ENCODE results near the gene PRPF19.

Gene PRPF19

DNA sequence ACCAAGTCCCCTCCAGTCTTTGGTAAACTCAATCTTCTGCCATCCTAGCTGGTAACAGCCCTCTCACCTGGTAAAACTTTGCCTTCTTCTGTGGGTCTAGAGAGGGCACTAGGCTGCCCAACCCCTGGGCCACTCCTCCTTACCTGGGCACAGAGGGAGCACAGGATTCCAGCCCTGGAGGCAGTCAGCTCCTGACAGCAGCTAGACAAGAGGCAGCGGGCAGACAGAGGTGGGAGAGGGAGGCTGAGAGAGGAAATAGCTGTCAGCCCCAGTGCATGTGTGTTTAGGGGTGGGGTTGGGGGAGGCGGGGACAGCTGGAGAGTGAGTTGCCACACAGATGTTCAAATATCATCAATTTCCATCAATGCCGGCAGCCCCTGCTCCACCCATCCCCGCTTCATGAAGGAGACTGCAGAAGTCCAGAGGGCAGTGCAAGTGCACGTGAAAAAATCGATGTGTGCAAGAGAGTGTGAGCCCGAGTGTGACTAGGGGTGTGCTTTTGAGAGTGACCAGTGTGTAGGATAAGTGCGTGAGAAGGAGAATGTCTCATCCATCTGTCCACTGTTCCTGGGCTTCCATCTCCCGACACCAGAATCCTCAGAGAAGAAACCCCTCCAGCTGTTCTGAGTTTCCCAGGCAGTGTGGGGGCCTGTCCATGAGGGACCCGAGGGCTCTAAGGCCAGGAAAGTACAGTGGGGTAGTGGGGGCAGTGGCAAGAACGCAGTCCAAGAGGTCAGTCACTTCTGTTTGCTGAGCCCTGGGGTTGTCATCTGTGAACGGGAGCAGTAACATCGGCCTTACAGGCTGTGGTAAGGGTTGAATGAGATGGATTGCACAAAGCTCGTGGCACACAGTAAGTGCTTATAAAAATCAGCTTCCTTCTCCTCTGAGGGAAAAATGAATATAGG, 50.4 kb downstream of the PRPF19 start, which contains the start of gene PTGDR2:
Gene PTGDR2, minus strand, starts transcription at position 225 of the 908 bp plus-strand sequence. CDS start 2,228 bp downstream, outside the sequence.
- no peak for DNase-seq

DNA sequence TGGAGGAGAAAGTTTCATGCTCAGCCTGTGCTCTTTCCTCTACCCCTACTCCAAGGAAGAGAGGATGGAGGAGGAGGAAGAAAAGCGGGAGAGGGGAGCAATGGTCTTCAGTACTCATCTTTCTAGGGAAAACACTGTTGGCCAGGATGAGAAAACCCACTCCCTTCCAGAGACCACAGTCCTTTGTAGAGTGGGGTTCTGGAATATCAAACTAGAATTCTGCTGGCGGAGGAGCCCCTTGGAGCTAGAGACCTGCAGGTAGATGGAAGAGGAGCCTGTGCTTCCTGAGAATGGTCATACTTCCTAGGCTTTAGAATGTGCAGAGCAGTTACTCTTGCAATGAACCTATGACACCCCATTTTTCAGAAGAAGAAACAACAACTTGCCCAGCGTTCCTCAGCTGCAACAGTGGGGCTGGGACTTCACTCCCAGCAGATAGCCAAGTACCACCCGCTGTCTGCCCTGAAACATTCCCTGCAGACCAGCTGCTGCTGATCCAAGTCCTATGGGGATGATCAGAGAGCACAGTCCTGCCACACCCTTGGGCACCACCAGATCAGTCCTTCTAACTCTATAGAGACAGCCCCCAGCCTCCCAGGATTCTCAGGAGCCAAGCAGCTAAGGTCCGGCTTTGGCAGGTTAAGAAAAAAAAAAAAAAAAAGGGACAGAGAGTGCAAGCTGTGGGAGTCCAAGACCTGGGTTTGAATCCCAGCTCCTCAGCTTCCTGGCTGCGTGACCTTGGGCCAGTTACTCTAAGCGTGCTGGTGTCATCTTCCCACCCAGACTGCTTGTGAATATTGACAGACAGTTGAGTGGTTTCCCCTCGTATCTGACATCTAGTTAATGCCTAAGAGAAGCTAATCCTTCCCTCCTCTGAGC, 51.3 kb downstream of the PRPF19 start:
- DNase-seq, result no peak

DNA sequence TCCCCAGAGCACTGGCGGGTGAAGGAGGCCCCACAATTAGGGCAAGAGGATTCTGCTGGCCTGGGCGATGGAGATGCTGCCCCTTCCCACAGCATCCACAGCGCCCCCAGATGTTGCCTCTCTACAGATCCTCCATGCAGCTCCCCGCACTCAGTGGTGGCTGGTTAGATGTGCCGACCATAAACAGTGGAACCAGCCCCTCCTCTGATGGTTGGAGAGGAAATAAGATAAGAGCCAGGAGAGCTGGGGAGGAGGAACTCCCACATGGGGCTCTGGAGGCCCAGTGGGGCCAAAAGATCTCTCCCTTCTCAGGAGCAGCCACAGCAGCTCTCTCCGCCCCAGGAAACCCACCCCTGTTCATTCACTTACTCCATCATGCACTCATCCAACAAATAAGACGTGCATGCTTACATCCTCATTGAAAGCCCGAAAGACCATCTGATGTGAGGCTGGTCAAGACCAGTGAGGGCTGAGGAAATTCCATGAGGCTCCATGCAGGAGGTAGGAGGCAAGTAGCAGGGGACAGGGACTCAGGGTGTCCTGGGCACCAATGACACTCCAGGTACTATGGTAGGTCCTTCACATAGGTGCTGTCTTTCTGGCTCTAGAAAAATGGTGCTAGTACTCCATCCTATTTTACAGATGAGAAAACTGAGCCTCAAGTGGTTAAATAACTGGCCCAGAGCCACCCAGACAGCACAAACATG, 52.1 kb downstream of the PRPF19 start:
- no peak for DNase-seq

DNA sequence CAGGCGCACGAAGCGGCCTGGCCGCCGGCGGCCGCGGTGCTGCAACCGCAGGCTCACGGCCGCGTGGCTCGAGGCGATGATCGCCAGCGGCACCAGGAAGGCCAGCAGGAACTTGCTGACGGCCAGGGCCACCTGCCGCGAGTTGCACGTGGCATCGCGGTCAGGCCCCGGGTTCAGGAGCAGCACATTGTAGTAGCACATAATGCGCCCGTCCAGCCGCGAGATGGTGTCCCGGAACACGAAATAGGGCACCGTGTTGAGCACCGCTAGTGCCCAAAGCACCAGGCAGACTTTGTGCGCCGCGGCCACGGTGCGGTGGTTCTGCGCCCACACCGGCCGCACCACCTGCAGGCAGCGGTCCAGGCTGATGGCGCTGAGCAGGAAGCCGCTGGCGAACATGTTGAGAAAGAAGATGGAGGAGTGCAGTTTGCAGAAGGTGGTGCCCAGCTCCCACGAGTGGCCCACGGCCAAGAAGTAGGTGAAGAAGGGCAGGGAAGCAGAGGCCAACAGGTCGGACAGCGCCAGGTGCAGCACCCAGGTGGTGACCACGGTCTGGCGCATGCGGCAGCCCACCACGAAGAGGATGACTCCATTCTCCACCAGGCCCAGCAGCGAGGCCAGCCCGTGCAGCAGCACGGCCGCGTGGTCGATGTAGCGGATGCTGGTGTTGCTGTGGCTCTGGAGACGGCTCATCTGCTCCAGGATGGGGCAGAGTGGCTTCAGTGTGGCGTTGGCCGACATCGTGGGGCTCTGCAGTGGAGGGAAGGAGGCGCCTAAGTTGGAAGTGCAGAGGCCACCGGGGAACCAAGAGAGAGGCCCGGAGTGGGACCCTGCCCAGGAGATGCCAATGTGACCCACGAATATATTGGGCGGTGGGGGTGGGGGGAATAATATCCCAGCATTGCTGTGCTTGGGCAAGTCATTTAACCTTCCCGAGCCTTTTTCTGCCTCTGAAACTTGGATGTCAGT, 53.1 kb downstream of the PRPF19 start:
- DNase-seq, result no peak

DNA sequence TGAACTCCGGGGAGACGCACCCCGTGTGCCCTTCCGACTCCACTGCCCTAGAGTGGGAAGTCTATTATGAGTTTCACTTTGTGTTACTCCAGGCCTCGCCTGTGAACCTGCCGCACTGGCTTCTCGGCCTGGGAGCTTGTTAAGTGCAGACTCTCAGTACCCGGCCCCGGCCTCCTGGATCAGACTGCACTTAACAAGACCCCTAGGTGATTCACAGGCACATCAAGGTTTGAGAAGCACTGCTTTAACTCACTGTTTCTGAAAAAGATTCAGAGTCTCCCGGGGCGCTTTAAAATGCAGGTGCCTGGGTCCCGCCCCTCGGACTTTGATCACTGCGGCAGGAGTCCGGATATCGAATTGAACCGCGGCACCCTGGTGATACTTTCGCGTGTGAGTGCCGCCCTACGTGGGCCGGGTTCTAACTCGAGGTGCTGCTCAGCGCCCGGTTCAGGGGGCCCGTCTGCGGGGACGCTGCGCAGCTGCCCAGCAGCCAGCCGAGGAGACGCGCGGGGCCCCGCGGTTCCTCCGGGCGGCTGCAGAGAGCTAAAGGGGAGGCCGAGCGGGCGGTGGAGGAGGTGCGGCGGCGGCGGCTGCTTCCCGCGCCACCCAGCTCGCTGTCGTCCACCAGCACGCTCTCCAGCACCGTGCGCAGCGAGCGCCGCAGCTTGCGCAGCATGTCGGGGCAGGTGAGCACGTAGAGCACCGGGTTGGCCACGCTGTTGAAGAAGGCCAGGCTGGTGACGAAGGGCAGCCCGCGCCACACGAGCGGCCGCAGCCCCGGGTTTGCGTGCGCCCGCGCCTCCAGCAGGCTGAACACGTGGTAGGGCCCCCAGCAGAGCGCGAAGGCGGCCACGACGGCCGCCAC, 54.0 kb downstream of the PRPF19 start:
- no peak for DNase-seq

DNA sequence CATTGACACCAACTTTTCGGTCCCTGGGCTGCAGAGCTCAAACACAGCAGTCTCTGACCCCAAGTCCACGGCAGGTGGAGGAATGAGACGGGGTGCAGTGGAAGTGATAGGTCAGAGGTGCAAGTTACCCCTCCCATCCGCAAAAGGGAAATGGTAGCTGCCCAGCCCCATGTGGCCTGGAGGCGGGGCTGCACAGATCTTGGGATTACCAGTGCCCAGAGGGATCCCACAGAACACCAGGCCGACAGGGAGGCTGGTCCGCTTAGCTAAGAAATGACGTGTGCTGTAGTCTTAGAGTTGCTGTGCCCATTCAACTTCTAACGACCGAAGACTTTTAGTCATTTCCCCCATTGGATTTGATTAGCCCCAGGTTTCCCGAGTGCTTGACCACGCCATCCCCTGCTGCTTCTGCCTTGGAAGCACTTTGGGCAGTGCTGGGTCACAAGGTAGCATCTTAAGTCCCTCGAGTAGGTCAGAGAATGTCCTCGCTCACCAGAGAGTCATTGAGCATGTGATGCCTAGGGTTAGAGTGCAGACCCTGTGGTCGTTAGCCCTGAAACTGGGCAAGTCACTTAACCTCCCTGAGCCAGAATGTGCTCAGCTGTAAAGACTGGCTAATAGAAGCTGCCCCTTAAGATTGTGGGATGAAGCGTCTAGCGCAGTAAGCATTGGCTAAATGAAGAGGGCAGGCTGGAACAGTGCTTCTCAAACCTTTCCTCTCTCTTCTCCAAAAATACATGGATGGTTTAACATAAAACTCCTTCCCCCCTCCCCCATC, 54.9 kb downstream of the PRPF19 start:
- DNase-seq, result no peak

DNA sequence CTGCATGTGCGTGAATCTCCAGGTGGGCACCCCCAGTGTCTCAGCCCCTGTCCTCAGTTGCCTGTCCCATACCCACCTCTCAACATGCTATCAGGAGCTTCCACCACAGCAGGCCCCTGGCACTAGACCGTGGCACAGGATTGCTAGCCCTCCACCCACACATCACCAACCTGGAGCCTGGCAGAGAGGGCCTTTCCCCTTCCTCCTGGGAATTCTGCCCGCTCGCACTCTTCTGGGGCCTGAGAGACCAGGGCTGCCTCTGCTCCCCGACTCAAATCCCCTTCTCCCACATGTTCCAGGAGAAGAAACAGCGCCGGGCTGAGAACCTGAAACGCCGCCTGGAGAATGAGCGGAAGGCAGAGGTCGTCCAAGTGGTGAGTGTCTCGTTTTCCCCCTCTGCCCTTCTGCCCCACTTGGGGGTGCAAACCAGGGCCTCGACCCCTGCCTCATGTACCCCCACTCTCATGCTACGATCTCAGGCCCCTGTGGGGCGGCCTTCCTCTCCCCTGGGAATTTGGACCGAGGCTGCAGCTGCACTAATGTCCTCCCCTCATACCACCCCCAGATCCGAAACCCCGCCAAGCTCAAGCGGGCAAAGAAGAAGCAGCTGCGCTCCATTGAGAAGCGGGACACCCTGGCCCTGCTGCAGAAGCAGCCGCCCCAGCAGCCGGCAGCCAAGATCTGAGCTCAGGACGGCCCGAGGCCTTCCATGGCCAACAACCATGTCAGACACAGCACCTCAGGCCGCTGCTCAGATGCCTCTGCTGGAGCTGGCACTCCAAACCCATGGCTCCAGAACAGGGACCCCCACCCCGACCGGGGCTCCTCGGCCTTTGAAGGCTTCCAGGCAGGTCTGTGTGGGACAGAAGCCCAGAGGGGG, 56.5 kb downstream of the PRPF19 start:
- DNase-seq, result no peak

DNA sequence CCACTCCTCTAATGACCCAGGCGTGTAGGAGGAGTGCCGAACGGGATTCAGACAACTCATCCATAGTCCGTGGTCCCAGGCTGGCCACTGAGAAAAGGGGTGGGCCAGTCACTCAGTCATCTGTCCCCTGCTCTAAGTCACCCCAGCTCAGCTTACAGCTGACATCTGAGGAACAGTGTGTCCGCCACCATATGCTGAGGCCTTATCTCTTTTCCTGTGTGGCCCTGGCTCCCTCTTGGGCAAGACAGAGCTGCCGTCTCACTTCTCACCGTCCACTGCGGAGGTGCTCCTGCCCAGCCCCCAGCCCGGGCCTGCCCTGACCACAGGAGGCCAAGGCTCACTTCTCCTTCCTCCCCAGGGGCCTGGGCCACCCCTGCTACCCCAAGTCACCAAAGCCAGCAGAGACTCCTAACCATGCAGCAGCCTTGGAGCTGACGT, 57.7 kb downstream of the PRPF19 start:
- no peak for DNase-seq

DNA sequence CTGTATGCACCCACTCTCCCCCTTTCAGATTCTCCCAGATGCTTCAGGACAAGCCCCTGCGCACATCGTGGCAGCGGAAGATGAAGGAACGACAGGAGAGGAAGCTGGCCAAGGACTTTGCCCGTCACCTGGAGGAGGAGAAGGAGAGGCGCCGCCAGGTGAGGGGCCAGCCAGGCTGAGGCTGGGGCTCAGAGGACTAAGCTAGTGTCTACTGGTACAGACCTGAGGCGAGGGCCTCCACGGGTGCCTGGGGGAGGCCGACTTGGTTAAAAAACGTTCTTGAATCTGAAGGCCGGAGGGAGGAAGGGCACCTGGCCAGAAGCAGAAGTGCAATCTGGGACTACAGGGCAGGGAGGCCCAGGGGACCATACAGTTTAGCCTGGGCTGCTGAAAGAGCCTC, 58.5 kb downstream of the PRPF19 start:
- no peak for DNase-seq

DNA sequence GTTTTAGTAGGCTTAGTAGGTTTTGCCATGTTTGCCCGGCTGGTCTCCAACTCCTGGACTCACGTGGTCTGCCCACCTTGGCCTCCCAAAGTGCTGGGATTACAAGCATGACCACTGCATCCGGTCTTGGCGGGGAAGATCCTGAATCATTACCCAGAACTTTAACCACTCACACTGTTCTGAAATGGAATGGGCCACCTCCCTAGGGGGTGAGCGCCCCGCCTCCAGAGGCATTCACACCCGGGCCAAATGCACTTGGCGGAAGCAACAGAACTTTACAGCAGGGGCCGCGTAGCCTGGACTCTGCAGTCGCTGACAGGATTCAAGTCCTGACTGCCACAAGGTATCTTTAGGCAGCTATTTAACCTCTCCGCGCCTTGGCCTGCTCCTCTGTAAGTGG, 59.1 kb downstream of the PRPF19 start:
- no peak for DNase-seq

DNA sequence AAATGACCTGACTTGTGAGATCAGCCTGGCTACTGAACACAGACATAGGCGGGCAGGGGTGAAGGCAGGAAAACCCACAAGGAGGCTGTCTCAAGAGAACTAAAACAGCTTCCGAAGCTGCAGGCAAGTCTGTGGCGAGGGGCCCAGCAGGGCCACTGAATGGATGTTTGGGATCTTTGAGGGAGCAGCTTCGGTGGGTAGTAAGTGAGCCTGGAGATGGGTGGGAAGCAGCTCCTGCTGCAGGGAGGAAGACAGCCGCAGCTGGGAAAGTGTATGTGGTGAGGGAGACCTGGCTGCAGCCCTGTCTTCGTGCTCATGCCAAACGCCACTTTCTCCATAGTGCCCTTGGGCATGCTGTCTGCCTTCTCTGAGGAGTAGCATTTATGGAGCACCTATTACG, 61.0 kb downstream of the PRPF19 start:
- DNase-seq, result no peak

DNA sequence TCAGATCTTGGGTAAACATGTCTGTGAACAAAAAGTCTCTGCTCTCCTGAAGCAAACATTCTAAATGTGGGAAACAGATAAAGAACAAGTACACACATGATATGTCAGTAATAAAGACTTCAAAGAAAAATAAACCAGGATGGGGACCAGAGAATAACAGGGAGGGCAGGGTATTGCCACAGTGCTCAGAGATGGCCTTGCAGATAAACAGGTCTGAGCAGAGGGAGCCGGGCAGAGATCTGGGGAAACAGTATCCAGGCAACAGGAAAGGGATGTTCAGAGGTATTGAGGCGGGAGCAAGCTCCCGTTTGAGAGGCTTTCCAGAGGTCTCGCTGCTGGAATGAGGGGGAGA, 61.5 kb downstream of the PRPF19 start:
- no peak for DNase-seq

DNA sequence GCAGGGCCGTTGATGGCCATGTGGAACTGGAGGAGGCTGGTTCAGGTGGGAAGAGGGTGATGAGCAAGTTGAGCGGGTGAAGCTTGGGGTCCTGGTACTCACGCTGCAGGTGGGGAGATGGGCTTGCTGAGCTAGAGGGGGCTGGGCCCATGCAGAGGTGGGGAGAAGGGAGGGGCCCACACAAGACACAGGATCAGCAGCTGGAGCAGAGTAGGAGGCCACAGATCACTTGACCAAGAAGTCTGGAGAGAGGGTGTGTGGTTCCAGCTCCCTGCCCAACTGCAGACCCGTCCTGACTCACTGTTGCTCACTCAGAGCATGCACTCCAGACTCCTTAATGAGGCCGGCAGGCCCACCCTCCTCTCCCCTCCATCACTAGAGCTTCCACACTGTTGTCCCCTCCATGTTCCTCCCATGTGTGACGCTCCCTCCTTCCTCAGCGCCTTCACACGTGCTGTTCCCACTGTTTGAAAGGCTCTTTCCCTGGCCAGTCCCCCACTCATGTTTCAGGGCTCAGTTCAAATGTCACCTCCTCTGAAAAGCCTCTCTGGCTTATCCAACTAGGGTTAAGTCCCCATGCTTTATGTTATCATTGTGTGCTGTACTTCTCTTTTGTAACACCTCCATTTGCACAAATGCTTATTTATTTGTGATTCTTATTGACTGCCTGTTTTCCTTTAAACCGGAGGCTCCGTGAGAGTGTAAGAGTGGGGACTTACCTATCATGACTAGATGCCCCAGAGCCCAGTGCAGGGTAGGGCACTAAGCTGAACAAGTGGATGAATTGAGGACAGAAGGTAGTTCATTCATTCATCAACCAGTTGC, 62.1 kb downstream of the PRPF19 start:
- DNase-seq, result no peak

DNA sequence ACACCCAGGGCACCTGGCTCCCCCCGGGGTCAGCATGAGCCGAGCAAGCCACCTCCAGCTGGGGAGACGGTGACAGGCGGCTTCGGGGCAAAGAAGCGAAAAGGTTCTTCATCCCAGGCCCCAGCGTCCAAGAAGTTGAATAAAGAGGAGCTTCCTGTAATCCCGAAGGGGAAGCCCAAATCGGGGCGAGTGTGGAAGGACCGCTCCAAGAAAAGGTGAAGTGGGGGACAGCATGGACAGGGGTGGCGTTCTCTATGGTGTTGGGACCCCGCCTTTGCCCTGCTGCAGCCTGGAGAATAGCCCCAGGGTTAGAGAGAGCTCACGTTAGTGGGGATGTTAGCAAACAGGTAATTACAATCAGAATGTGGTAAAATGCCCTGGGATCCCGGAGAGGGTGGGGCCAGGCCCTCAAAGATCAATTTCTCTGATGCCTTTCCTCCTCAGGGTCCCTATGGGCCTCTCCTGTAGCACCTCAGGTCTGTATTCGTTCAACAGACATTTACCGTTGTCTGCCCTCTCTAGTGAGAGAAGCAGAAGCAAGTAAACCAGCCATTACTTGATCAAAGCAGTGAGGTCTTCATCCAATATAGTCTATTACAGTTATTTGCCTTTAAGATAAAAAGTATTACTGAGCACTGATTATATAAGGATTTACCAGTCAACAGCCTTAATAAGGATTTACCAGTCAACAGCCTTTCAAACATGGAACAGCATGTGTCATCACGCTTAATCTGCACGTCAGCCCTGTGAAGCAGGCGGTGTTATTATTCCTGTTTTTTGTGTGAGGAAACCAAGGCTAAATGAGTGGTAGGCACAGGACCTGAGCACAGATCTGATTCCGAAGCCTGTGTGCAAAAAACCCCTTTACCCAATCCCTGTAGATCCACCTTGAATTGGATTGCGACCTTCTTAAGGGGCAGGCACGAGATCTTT, 63.5 kb downstream of the PRPF19 start:
- no peak for DNase-seq

DNA sequence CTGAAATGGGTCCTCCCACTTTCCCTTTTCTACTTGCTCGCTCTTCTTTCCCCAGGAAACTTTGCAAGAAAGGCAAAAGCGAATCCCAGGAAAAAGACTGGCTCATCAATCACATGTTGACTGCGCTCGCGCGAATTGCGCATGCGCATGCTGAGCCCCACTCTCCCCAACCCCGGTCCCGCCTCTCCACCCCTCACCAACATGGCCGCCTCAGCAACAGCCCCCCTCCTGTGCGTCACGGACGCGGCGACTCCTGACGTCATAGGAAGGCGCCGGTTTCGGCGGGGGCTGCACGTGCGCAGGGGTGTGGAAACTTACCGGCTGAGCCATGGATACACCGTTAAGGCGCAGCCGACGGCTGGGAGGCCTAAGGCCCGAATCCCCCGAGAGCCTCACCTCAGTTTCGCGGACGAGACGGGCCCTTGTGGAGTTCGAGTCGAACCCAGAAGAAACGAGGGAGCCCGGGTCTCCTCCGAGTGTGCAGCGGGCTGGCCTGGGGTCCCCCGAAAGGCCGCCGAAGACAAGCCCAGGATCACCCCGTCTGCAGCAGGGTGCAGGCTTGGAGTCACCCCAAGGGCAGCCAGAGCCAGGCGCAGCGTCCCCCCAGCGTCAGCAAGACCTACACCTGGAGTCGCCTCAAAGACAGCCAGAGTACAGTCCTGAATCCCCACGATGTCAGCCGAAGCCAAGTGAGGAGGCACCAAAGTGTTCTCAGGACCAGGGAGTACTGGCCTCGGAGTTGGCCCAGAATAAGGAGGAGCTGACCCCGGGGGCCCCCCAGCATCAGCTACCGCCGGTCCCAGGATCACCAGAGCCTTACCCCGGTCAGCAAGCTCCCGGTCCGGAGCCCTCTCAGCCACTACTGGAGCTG, 64.4 kb downstream of the PRPF19 start, which contains the start of gene CCDC86:
Gene CCDC86, plus strand, starts transcription at position 317 of the 871 bp plus-strand sequence. Its CDS starts 12 bp downstream, at position 329.
- peak; percentile 97 for DNase-seq

Measured in activated gamma-delta T cell treated with Interleukin-2 at 50 U/mL for 16 hours (primary cell).